Measurements from ENCODE around the gene TBC1D10A.
A peak's percentile ranks its signal among the peaks of the same experiment; 100 is the strongest.
"Not testable (repeated sequence)": the region's sequence is repeated elsewhere in the genome, so short reads cannot be mapped to it uniquely, and the experiment has no call there.

Gene TBC1D10A

GRCh38 chr22:30357650-30358215 lies 31.0 kb upstream of the TBC1D10A start:
- DNase-seq (ENCODE audit: low spot score in 2 of 2): no peak
- no peak for ATAC-seq (ENCODE audit: low read depth)
- H3K4me1 Mint-ChIP-seq: peaks cover 30% of the 10 kb centered on the region
- H3K27me3 Mint-ChIP-seq: no peaks in the 10 kb centered on the region
- H3K9me3 Mint-ChIP-seq: no peaks in the 10 kb centered on the region
- peaks cover 14% of the 10 kb centered on the region for H3K36me3 Mint-ChIP-seq
- H3K4me3 Mint-ChIP-seq: peak overlapping the region; percentile 92
- H3K27ac Mint-ChIP-seq: peak overlapping the region; percentile 99

GRCh38 chr22:30357236-30357570 lies 30.5 kb upstream of the TBC1D10A start:
- Mint-ChIP-seq H3K27me3 (no peaks in the 10 kb centered on the region), H3K27ac (peak overlapping the region; percentile 99)
- ATAC-seq (ENCODE audit: low read depth): peak; percentile 5

GRCh38 chr22:30356449-30357235 lies 29.9 kb upstream of the TBC1D10A start, which contains the start of the genes CCDC157 and SF3A1:
Gene CCDC157 (plus strand): TSS chr22:30357007. CDS start chr22:30366001, 8,994 bp downstream.
Gene SF3A1 (minus strand): TSS chr22:30356894. CDS start chr22:30356792, 102 bp downstream.
- Mint-ChIP-seq H3K9me3 (no peaks in the 10 kb centered on the region), H3K27me3 (no peaks in the 10 kb centered on the region), H3K4me3 (peak within 1 kb of the TSS; percentile 92), H3K4me1 (peaks cover 34% of the 10 kb centered on the region), H3K36me3 (peaks cover 18% of the 10 kb centered on the region), H3K27ac (peak within 1 kb of the TSS; percentile 99)
- ATAC-seq (ENCODE audit: low read depth): peak; percentile 87
- DNase-seq (ENCODE audit: low spot score in 2 of 2): peak; percentile 82 to 86

More at GRCh38 chr22:30357236-30357570, 30.5 kb upstream of the TBC1D10A start:
- H3K9me3 Mint-ChIP-seq: no peaks in the 10 kb centered on the region
- H3K4me3 Mint-ChIP-seq: peak overlapping the region; percentile 92
- H3K36me3 Mint-ChIP-seq: peaks cover 17% of the 10 kb centered on the region
- H3K4me1 Mint-ChIP-seq: peaks cover 33% of the 10 kb centered on the region
- DNase-seq (ENCODE audit: low spot score in 2 of 2): no peak

GRCh38 chr22:30354644-30355043 lies 27.9 kb upstream of the TBC1D10A start:
- Mint-ChIP-seq H3K36me3 (peaks cover 25% of the 10 kb centered on the region), H3K9me3 (no peaks in the 10 kb centered on the region), H3K27me3 (no peaks in the 10 kb centered on the region), H3K4me3 (peak overlapping the region; percentile 0), H3K27ac (peak overlapping the region; percentile 99), H3K4me1 (peaks cover 41% of the 10 kb centered on the region)
- DNase-seq (ENCODE audit: low spot score in 2 of 2): no peak
- ATAC-seq (ENCODE audit: low read depth): no peak

GRCh38 chr22:30351226-30351625 lies 24.5 kb upstream of the TBC1D10A start:
- peaks cover 27% of the 10 kb centered on the region for H3K36me3 Mint-ChIP-seq
- DNase-seq (ENCODE audit: low spot score in 2 of 2): no peak
- no peak overlapping the region for H3K4me3 Mint-ChIP-seq
- H3K27me3 Mint-ChIP-seq: no peaks in the 10 kb centered on the region
- H3K4me1 Mint-ChIP-seq: peaks cover 39% of the 10 kb centered on the region
- ATAC-seq (ENCODE audit: low read depth): no peak
- peak overlapping the region; percentile 45 for H3K27ac Mint-ChIP-seq
- no peaks in the 10 kb centered on the region for H3K9me3 Mint-ChIP-seq

- H3K4me3 Mint-ChIP-seq: no peak overlapping the region
- H3K9me3 Mint-ChIP-seq: no peaks in the 10 kb centered on the region
- DNase-seq (ENCODE audit: low spot score in 2 of 2): no peak
- no peak for ATAC-seq (ENCODE audit: low read depth)
- H3K36me3 Mint-ChIP-seq: peaks cover 19% of the 10 kb centered on the region
- no peaks in the 10 kb centered on the region for H3K27me3 Mint-ChIP-seq
- H3K4me1 Mint-ChIP-seq: peaks cover 19% of the 10 kb centered on the region
- H3K27ac Mint-ChIP-seq: peak overlapping the region; percentile 41
Observed at GRCh38 chr22:30348809-30349208, 22.1 kb upstream of the TBC1D10A start.

GRCh38 chr22:30348404-30348803 lies 21.7 kb upstream of the TBC1D10A start:
- Mint-ChIP-seq H3K27me3 (no peaks in the 10 kb centered on the region), H3K27ac (peak overlapping the region; percentile 41), H3K4me1 (peaks cover 17% of the 10 kb centered on the region), H3K4me3 (no peak overlapping the region), H3K9me3 (no peaks in the 10 kb centered on the region), H3K36me3 (peaks cover 18% of the 10 kb centered on the region)
- DNase-seq (ENCODE audit: low spot score in 2 of 2) (no peak), ATAC-seq (ENCODE audit: low read depth) (no peak)

- Mint-ChIP-seq H3K27ac (no peak overlapping the region), H3K36me3 (peaks cover 19% of the 10 kb centered on the region), H3K4me3 (no peak overlapping the region), H3K4me1 (peaks cover 13% of the 10 kb centered on the region), H3K27me3 (no peaks in the 10 kb centered on the region), H3K9me3 (no peaks in the 10 kb centered on the region)
- DNase-seq (ENCODE audit: low spot score in 2 of 2) (no peak), ATAC-seq (ENCODE audit: low read depth) (no peak)
Observed at GRCh38 chr22:30347255-30347892, 20.6 kb upstream of the TBC1D10A start.

- H3K27ac Mint-ChIP-seq: no peak overlapping the region
- no peaks in the 10 kb centered on the region for H3K9me3 Mint-ChIP-seq
- no peak overlapping the region for H3K4me3 Mint-ChIP-seq
- no peaks in the 10 kb centered on the region for H3K27me3 Mint-ChIP-seq
- H3K36me3 Mint-ChIP-seq: peaks cover 20% of the 10 kb centered on the region
- H3K4me1 Mint-ChIP-seq: peaks cover 6% of the 10 kb centered on the region
- DNase-seq (ENCODE audit: low spot score in 2 of 2) (no peak), ATAC-seq (ENCODE audit: low read depth) (no peak)
Observed at GRCh38 chr22:30344447-30345200, 17.9 kb upstream of the TBC1D10A start.

GRCh38 chr22:30340911-30341685 lies 14.4 kb upstream of the TBC1D10A start:
- DNase-seq (ENCODE audit: low spot score in 2 of 2) (no peak), ATAC-seq (ENCODE audit: low read depth) (no peak)
- H3K4me1 Mint-ChIP-seq: no peaks in the 10 kb centered on the region
- H3K27me3 Mint-ChIP-seq: no peaks in the 10 kb centered on the region
- H3K9me3 Mint-ChIP-seq: no peaks in the 10 kb centered on the region
- no peak overlapping the region for H3K4me3 Mint-ChIP-seq
- H3K36me3 Mint-ChIP-seq: peaks cover 32% of the 10 kb centered on the region
- no peak overlapping the region for H3K27ac Mint-ChIP-seq

- Mint-ChIP-seq H3K36me3 (peaks cover 41% of the 10 kb centered on the region), H3K27ac (no peak overlapping the region), H3K4me1 (no peaks in the 10 kb centered on the region), H3K4me3 (no peak overlapping the region), H3K27me3 (no peaks in the 10 kb centered on the region), H3K9me3 (no peaks in the 10 kb centered on the region)
- ATAC-seq (ENCODE audit: low read depth) (no peak), DNase-seq (ENCODE audit: low spot score in 2 of 2) (no peak)
Observed at GRCh38 chr22:30338802-30339201, 12.1 kb upstream of the TBC1D10A start.

GRCh38 chr22:30338341-30338740 lies 11.6 kb upstream of the TBC1D10A start:
- H3K9me3 Mint-ChIP-seq; H3K4me1 Mint-ChIP-seq; H3K4me3 Mint-ChIP-seq; ATAC-seq (ENCODE audit: low read depth); DNase-seq (ENCODE audit: low spot score in 2 of 2); H3K27ac Mint-ChIP-seq; H3K27me3 Mint-ChIP-seq: not testable (repeated sequence)
- H3K36me3 Mint-ChIP-seq: peaks cover 39% of the 10 kb centered on the region

- Mint-ChIP-seq H3K4me1 (no peaks in the 10 kb centered on the region), H3K4me3 (no peak overlapping the region), H3K9me3 (no peaks in the 10 kb centered on the region), H3K27ac (no peak overlapping the region), H3K36me3 (peaks cover 36% of the 10 kb centered on the region), H3K27me3 (no peaks in the 10 kb centered on the region)
- ATAC-seq (ENCODE audit: low read depth) (no peak), DNase-seq (ENCODE audit: low spot score in 2 of 2) (no peak)
Observed at GRCh38 chr22:30337461-30337778, 10.7 kb upstream of the TBC1D10A start.

Data from memory B cell (primary cell).